ENCODE data around the gene GLP1R.

GRCh38 chr6:39005774-39006173 lies 42.8 kb upstream of the GLP1R start:
- no peak for TF ChIP-seq EZH2 (IDR thresholded peaks at IDR 0.05; ENCODE audit: borderline replicate concordance, insufficient read depth, low read depth, low read length, poor library complexity, severe bottlenecking)
- no peak for TF ChIP-seq CTCF (IDR thresholded peaks at IDR 0.05)

All from B cell (primary cell).